ENCODE results near the gene MPP1. TPM values are rescaled to one million over a fixed set of nuclear protein-coding genes. Genes with fewer than 3 reads are reported as not detected.

Gene MPP1
- total RNA-seq, result 10 to 100 TPM; 31.0 to 40.5 (median 36.6) TPM

DNA sequence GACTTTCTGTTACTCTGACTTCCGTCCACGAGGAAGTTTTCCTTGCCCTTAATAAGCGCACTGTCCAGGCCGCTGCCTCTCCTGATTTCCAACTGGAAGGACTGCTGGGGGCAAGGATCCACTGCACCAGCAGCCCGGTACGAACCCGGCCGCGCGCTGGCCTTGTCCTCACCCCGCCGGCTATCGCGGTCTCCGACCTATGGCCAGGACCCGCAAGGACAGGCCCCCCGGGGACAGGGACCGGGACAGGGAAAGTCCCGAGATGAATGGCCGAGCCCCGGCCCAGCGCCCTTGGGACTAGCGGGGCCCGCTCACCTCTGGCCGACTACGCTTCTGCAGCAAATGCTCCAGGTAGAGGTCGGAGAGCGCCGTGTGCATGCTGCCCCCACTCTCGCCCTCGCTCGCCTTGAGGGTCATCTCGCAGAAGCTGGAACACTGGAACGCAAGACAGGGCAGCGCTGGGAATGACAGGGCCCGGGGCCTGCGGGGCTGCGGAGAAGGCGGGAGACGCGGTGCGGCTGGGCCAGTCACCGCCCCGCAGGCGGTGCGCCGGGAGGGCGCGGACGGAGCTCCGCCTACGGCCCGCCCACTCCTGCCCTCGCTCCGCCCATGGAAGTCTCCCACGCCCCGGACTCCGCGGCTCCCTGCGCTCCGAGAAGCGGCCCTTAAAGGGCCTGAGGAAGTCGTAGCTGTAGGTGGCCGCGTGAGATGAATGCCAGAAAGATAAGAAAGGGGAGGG lies at the start of gene MPP1:
Gene MPP1 (minus strand): TSS at position 529 of the 739 bp plus-strand sequence. CDS start 112 bp downstream, at position 417.
- H3K36me3 ChIP-seq, result no peaks in the 10 kb centered on the region
- H3K4me3 ChIP-seq, result peak within 1 kb of the TSS; percentile 53 to 68
- H3K4me1 ChIP-seq, result peaks cover 0 to 14% (median 0%) of the 10 kb centered on the region in 3 donors
- no peaks in the 10 kb centered on the region for H3K27me3 ChIP-seq
- peak within 1 kb of the TSS; percentile 41 to 81 (median 77) for H3K27ac ChIP-seq
- TF ChIP-seq, protein P1, sequence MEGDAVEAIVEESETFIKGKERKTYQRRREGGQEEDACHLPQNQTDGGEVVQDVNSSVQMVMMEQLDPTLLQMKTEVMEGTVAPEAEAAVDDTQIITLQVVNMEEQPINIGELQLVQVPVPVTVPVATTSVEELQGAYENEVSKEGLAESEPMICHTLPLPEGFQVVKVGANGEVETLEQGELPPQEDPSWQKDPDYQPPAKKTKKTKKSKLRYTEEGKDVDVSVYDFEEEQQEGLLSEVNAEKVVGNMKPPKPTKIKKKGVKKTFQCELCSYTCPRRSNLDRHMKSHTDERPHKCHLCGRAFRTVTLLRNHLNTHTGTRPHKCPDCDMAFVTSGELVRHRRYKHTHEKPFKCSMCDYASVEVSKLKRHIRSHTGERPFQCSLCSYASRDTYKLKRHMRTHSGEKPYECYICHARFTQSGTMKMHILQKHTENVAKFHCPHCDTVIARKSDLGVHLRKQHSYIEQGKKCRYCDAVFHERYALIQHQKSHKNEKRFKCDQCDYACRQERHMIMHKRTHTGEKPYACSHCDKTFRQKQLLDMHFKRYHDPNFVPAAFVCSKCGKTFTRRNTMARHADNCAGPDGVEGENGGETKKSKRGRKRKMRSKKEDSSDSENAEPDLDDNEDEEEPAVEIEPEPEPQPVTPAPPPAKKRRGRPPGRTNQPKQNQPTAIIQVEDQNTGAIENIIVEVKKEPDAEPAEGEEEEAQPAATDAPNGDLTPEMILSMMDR (IDR thresholded peaks at IDR 0.05), result no peak
- TF ChIP-seq POLR2A (IDR thresholded peaks at IDR 0.05), result peak; percentile 24 to 37
- no peak for TF ChIP-seq EP300 (IDR thresholded peaks at IDR 0.05)
- no peak for TF ChIP-seq POLR2AphosphoS5 (IDR thresholded peaks at IDR 0.05)
- 48% methylated on average over 2 of the region's 65 CpGs; no CpG with 5 or more reads in 1 of the 2 donors for WGBS, 2 donors (ENCODE audit: low coverage in 1 of 2)
- no peaks in the 10 kb centered on the region for H3K9me3 ChIP-seq
- peak; percentile 97 for ATAC-seq

DNA sequence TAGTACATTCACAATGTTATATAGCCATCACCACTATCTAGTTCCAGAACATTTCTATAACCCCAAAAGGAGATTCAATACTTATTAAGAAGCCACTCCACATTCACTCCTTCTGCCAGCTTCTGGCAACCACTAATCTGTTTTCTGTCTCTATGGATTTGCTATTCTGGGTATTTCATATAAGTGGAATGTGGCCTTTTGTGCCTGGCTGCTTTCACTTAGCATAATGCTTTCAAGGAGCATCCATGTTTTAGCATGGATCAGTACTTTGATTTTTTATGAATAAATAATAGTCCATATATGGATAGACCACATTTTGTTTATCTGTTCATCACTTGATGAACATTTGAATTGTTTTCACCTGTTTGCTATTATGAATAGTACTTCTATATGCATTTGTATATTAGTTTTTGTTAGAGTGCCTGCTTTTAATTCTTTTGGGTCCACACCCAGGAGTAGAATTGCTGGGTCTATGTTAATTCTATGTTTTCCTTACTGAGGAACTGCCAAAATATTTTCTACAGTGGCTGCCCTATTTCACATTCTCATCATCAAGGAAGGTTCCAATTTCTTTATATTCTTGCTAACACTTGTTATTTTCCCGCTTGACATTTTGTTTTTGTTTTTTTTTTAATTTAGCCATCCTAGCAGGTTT lies 45.8 kb upstream of the MPP1 start:
- no peak for ATAC-seq
- H3K36me3 ChIP-seq, result peaks cover 0 to 3% of the 10 kb centered on the region in 2 donors
- H3K27ac ChIP-seq, result no peak overlapping the region
- H3K27me3 ChIP-seq, result no peaks in the 10 kb centered on the region
- no peaks in the 10 kb centered on the region for H3K4me1 ChIP-seq
- no peak overlapping the region for H3K4me3 ChIP-seq
- 100% methylated on average over 1 of the region's 1 CpG; no CpG with 5 or more reads in 1 of the 2 donors for WGBS, 2 donors (ENCODE audit: low coverage in 1 of 2)
- no peaks in the 10 kb centered on the region for H3K9me3 ChIP-seq
- no peak for TF ChIP-seq POLR2AphosphoS5 (IDR thresholded peaks at IDR 0.05)
- TF ChIP-seq EP300 (IDR thresholded peaks at IDR 0.05), result no peak
- TF ChIP-seq, protein P1 (IDR thresholded peaks at IDR 0.05), result no peak
- TF ChIP-seq POLR2A (IDR thresholded peaks at IDR 0.05), result no peak

DNA sequence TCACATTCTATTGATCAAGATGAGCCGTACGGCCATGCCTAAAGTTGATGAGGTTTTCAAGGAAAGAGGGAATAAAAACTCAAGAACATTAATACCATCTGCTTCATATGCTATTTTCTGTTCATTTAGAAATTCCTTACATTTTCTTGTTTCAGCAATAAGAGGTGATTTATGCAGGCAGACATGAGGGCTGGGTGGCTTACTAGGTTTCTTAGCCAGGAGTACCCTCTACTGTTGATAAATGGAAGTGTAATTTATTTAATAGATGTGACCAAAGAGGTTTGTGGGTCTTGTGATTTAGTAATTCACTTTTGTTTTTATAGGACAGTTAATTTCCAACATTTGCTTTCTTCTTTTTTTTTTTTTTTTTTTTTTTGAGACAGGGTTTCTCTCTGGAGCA lies 35.6 kb upstream of the MPP1 start:
- Histone ChIP-seq H3K27me3 (no peaks in the 10 kb centered on the region), H3K9me3 (no peaks in the 10 kb centered on the region), H3K4me3 (no peak overlapping the region), H3K4me1 (no peaks in the 10 kb centered on the region), H3K27ac (no peak overlapping the region), H3K36me3 (no peaks in the 10 kb centered on the region)
- TF ChIP-seq EP300 (IDR thresholded peaks at IDR 0.05) (no peak), POLR2A (IDR thresholded peaks at IDR 0.05) (no peak), POLR2AphosphoS5 (IDR thresholded peaks at IDR 0.05) (no peak)
- TF ChIP-seq, protein P1 (IDR thresholded peaks at IDR 0.05), result peak in 3 of 4 experiments; percentile 41 to 47 (median 46)
- no peak for ATAC-seq
- 82 to 88% methylated on average over 2 of the region's 2 CpGs for WGBS, 2 donors (ENCODE audit: low coverage in 1 of 2)

DNA sequence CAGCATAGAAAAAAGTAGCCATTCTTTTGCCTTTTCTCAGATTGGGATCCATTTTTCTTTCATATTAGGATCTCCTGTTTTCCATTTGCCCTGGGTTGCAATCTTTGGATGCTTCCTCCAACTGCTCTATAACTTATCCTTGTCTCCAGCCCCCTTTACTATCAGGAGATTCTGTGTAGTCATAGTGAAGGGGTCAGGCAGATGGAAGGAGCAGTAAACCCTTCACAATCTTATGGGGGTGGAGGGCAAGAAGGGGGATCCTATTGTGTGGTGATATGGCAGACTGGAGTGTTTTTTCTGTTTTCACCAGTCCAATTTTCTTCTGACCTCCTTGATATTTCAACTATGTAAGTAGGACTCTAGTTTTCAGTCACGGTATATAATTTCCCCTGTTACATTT lies 30.9 kb upstream of the MPP1 start:
- ATAC-seq, result no peak
- no peaks in the 10 kb centered on the region for H3K4me1 ChIP-seq
- no peaks in the 10 kb centered on the region for H3K36me3 ChIP-seq
- no peaks in the 10 kb centered on the region for H3K27me3 ChIP-seq
- no peak overlapping the region for H3K27ac ChIP-seq
- WGBS, 2 donors (ENCODE audit: low coverage in 1 of 2), result 83 to 100% methylated on average over 1 of the region's 1 CpG
- no peaks in the 10 kb centered on the region for H3K9me3 ChIP-seq
- TF ChIP-seq POLR2A (IDR thresholded peaks at IDR 0.05) (no peak), EP300 (IDR thresholded peaks at IDR 0.05) (no peak), POLR2AphosphoS5 (IDR thresholded peaks at IDR 0.05) (no peak)
- TF ChIP-seq, protein P1 (IDR thresholded peaks at IDR 0.05), result no peak
- H3K4me3 ChIP-seq, result no peak overlapping the region

Measured in gastroesophageal sphincter (tissue), 4 donors.